ENCODE measurements around the gene LIPG. TPM values are rescaled to one million over a fixed set of nuclear protein-coding genes. Genes with fewer than 3 reads are reported as not detected.
"Not testable (repeated sequence)": the region's sequence is repeated elsewhere in the genome, so short reads cannot be mapped to it uniquely, and the experiment has no call there.

The LIPG gene
- total and polyA plus RNA-seq, 4 donors: 0.03 to 23.7 (median 4.7) TPM

- Histone ChIP-seq H3K27ac (ENCODE audit: low read depth in 1 of 2, low read length in 2 of 2) (no peak overlapping the region), H3K36me3 (ENCODE audit: control insufficient read depth in 1 of 2, insufficient read depth in 2 of 2, low read length in 1 of 2) (no peaks in the 10 kb centered on the region), H3K4me1 (ENCODE audit: control insufficient read depth in 1 of 2, insufficient read depth in 2 of 2, low read length in 2 of 2) (no peaks in the 10 kb centered on the region), H3K27me3 (ENCODE audit: control insufficient read depth in 1 of 2, insufficient read depth in 2 of 2, low read length in 1 of 2) (no peaks in the 10 kb centered on the region), H3K9me3 (ENCODE audit: control insufficient read depth, low read length) (no peaks in the 10 kb centered on the region), H3K4me3 (ENCODE audit: low read length in 2 of 2) (no peak overlapping the region)
- ATAC-seq (ENCODE audit: low FRiP score): no peak
- 93 to 95% methylated on average over 2 of the region's 2 CpGs for WGBS, 2 donors
- DNase-seq: no peak
- intact Hi-C loops (cut with DNase I): no loop called here
Observed at GRCh38 chr18:49573835-49574234, 12.0 kb downstream of the LIPG start.

DNA sequence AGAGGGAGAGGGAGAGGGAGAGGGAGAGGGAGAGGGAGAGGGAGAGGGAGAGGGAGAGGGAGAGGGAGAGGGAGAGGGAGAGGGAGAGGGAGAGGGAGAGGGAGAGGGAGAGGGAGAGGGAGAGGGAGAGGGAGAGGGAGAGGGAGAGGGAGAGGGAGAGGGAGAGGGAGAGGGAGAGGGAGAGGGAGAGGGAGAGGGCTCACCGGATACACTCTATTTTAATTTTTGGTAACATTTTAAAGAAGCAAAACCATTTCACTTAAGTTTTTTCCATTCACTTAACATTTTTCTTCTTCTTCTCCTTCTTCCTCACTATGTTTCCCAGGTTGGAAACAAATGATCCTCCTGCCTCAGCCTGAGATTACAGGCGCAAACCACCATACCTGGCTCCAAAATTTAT lies 17.2 kb downstream of the LIPG start:
- H3K4me3 ChIP-seq (ENCODE audit: low read length in 2 of 2); H3K4me1 ChIP-seq (ENCODE audit: control insufficient read depth in 1 of 2, insufficient read depth in 2 of 2, low read length in 2 of 2); H3K27me3 ChIP-seq (ENCODE audit: control insufficient read depth in 1 of 2, insufficient read depth in 2 of 2, low read length in 1 of 2); H3K27ac ChIP-seq (ENCODE audit: low read depth in 1 of 2, low read length in 2 of 2); H3K36me3 ChIP-seq (ENCODE audit: control insufficient read depth in 1 of 2, insufficient read depth in 2 of 2, low read length in 1 of 2); DNase-seq; intact Hi-C loops (cut with DNase I); ATAC-seq (ENCODE audit: low FRiP score); H3K9me3 ChIP-seq (ENCODE audit: control insufficient read depth, low read length): not testable (repeated sequence)
- 64 to 86% methylated on average over 2 of the region's 2 CpGs for WGBS, 2 donors

- 87 to 94% methylated on average over 2 of the region's 2 CpGs for WGBS, 2 donors
- intact Hi-C loops (cut with DNase I); H3K27me3 ChIP-seq (ENCODE audit: control insufficient read depth in 1 of 2, insufficient read depth in 2 of 2, low read length in 1 of 2); ATAC-seq (ENCODE audit: low FRiP score); H3K4me3 ChIP-seq (ENCODE audit: low read length in 2 of 2); H3K4me1 ChIP-seq (ENCODE audit: control insufficient read depth in 1 of 2, insufficient read depth in 2 of 2, low read length in 2 of 2); H3K36me3 ChIP-seq (ENCODE audit: control insufficient read depth in 1 of 2, insufficient read depth in 2 of 2, low read length in 1 of 2); DNase-seq; H3K9me3 ChIP-seq (ENCODE audit: control insufficient read depth, low read length); H3K27ac ChIP-seq (ENCODE audit: low read depth in 1 of 2, low read length in 2 of 2): not testable (repeated sequence)
Observed at GRCh38 chr18:49579583-49579982, 17.7 kb downstream of the LIPG start.

DNA sequence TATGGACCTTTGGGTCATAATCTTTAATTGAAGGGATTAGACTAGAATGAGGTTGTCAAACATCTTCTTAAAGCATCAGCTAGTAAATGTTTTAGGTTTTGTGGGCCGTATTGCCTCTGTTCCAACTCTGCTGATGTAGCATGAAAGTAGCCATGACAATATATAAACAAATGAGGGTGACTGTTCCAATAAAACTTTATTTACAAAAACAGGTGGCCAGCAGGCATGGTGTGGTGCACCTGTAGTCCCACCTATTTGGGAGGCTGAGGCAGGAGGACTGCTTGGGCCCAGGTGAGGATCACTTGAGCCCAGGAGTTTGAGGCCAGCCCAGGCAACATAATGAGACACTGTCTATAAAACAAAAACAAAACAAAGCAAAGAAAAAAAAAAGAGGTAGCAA lies 18.4 kb downstream of the LIPG start:
- intact Hi-C loops (cut with DNase I): no loop called here
- DNase-seq: no peak
- Histone ChIP-seq H3K36me3 (ENCODE audit: control insufficient read depth in 1 of 2, insufficient read depth in 2 of 2, low read length in 1 of 2) (no peaks in the 10 kb centered on the region), H3K27ac (ENCODE audit: low read depth in 1 of 2, low read length in 2 of 2) (no peak overlapping the region), H3K9me3 (ENCODE audit: control insufficient read depth, low read length) (peaks cover 2% of the 10 kb centered on the region), H3K4me1 (ENCODE audit: control insufficient read depth in 1 of 2, insufficient read depth in 2 of 2, low read length in 2 of 2) (no peaks in the 10 kb centered on the region), H3K27me3 (ENCODE audit: control insufficient read depth in 1 of 2, insufficient read depth in 2 of 2, low read length in 1 of 2) (no peaks in the 10 kb centered on the region), H3K4me3 (ENCODE audit: low read length in 2 of 2) (no peak overlapping the region)
- ATAC-seq (ENCODE audit: low FRiP score): no peak
- WGBS, 2 donors: 70 to 73% methylated on average over 1 of the region's 1 CpG

DNA sequence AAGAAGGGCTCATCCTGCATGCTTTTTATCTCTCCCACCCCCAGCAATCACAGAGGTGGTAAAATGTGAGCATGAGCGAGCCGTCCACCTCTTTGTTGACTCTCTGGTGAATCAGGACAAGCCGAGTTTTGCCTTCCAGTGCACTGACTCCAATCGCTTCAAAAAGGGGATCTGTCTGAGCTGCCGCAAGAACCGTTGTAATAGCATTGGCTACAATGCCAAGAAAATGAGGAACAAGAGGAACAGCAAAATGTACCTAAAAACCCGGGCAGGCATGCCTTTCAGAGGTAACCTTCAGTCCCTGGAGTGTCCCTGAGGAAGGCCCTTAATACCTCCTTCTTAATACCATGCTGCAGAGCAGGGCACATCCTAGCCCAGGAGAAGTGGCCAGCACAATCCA lies 19.5 kb downstream of the LIPG start:
- 77 to 79% methylated on average over 7 of the region's 7 CpGs for WGBS, 2 donors
- intact Hi-C loops (cut with DNase I): no loop called here
- no peak for ATAC-seq (ENCODE audit: low FRiP score)

GRCh38 chr18:49582579-49582978 lies 20.7 kb downstream of the LIPG start:
- Histone ChIP-seq H3K27me3 (ENCODE audit: control insufficient read depth in 1 of 2, insufficient read depth in 2 of 2, low read length in 1 of 2) (no peaks in the 10 kb centered on the region), H3K4me3 (ENCODE audit: low read length in 2 of 2) (no peak overlapping the region), H3K27ac (ENCODE audit: low read depth in 1 of 2, low read length in 2 of 2) (no peak overlapping the region), H3K4me1 (ENCODE audit: control insufficient read depth in 1 of 2, insufficient read depth in 2 of 2, low read length in 2 of 2) (no peaks in the 10 kb centered on the region), H3K9me3 (ENCODE audit: control insufficient read depth, low read length) (peaks cover 2% of the 10 kb centered on the region), H3K36me3 (ENCODE audit: control insufficient read depth in 1 of 2, insufficient read depth in 2 of 2, low read length in 1 of 2) (no peaks in the 10 kb centered on the region)
- intact Hi-C loops (cut with DNase I): no loop called here
- DNase-seq (no peak), ATAC-seq (ENCODE audit: low FRiP score) (no peak)
- 73 to 74% methylated on average over 8 of the region's 8 CpGs for WGBS, 2 donors

More for the DNA sequence above, 19.5 kb downstream of the LIPG start:
- Histone ChIP-seq H3K27ac (ENCODE audit: low read depth in 1 of 2, low read length in 2 of 2) (no peak overlapping the region), H3K27me3 (ENCODE audit: control insufficient read depth in 1 of 2, insufficient read depth in 2 of 2, low read length in 1 of 2) (no peaks in the 10 kb centered on the region), H3K4me3 (ENCODE audit: low read length in 2 of 2) (no peak overlapping the region), H3K4me1 (ENCODE audit: control insufficient read depth in 1 of 2, insufficient read depth in 2 of 2, low read length in 2 of 2) (no peaks in the 10 kb centered on the region), H3K36me3 (ENCODE audit: control insufficient read depth in 1 of 2, insufficient read depth in 2 of 2, low read length in 1 of 2) (no peaks in the 10 kb centered on the region), H3K9me3 (ENCODE audit: control insufficient read depth, low read length) (peaks cover 2% of the 10 kb centered on the region)
- no peak for DNase-seq

DNA sequence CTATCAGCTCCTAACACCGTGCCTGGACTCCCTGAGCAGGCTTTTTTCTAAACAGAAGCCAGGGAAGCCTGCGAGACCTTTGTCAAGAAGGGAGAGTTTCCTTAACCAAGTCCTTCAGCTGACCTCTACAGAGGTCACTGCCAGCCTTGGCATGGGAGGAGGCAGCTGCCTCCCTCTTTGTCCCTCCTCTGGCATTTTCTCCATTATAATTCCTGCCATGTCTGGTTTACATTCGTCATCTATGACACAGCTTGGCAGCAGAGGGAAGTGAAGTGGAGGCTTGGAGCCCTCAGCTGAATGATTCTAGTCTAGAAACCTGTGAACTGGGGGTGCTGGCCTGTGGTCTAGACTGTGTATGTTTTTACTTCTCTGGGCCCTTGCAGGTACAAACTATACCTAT lies 22.5 kb downstream of the LIPG start:
- no peaks in the 10 kb centered on the region for H3K4me1 ChIP-seq (ENCODE audit: control insufficient read depth in 1 of 2, insufficient read depth in 2 of 2, low read length in 2 of 2)
- intact Hi-C loops (cut with DNase I): no loop called here
- DNase-seq (no peak), ATAC-seq (ENCODE audit: low FRiP score) (no peak)
- H3K27me3 ChIP-seq (ENCODE audit: control insufficient read depth in 1 of 2, insufficient read depth in 2 of 2, low read length in 1 of 2): no peaks in the 10 kb centered on the region
- H3K36me3 ChIP-seq (ENCODE audit: control insufficient read depth in 1 of 2, insufficient read depth in 2 of 2, low read length in 1 of 2): no peaks in the 10 kb centered on the region
- peaks cover under 1% of the 10 kb centered on the region for H3K9me3 ChIP-seq (ENCODE audit: control insufficient read depth, low read length)
- no peak overlapping the region for H3K4me3 ChIP-seq (ENCODE audit: low read length in 2 of 2)
- 44 to 50% methylated on average over 3 of the region's 3 CpGs for WGBS, 2 donors
- no peak overlapping the region for H3K27ac ChIP-seq (ENCODE audit: low read depth in 1 of 2, low read length in 2 of 2)

- H3K27ac ChIP-seq (ENCODE audit: low read depth in 1 of 2, low read length in 2 of 2); H3K36me3 ChIP-seq (ENCODE audit: control insufficient read depth in 1 of 2, insufficient read depth in 2 of 2, low read length in 1 of 2); H3K4me3 ChIP-seq (ENCODE audit: low read length in 2 of 2); DNase-seq; ATAC-seq (ENCODE audit: low FRiP score); H3K9me3 ChIP-seq (ENCODE audit: control insufficient read depth, low read length); H3K4me1 ChIP-seq (ENCODE audit: control insufficient read depth in 1 of 2, insufficient read depth in 2 of 2, low read length in 2 of 2); intact Hi-C loops (cut with DNase I); H3K27me3 ChIP-seq (ENCODE audit: control insufficient read depth in 1 of 2, insufficient read depth in 2 of 2, low read length in 1 of 2): not testable (repeated sequence)
- 67 to 70% methylated on average over 4 of the region's 4 CpGs for WGBS, 2 donors
Observed at GRCh38 chr18:49584951-49585350, 23.1 kb downstream of the LIPG start.

- no peak overlapping the region for H3K27ac ChIP-seq (ENCODE audit: low read depth in 1 of 2, low read length in 2 of 2)
- intact Hi-C loops (cut with DNase I): no loop called here
- no peak for DNase-seq
- no peaks in the 10 kb centered on the region for H3K36me3 ChIP-seq (ENCODE audit: control insufficient read depth in 1 of 2, insufficient read depth in 2 of 2, low read length in 1 of 2)
- no peaks in the 10 kb centered on the region for H3K9me3 ChIP-seq (ENCODE audit: control insufficient read depth, low read length)
- no peak overlapping the region for H3K4me3 ChIP-seq (ENCODE audit: low read length in 2 of 2)
- no peaks in the 10 kb centered on the region for H3K4me1 ChIP-seq (ENCODE audit: control insufficient read depth in 1 of 2, insufficient read depth in 2 of 2, low read length in 2 of 2)
- H3K27me3 ChIP-seq (ENCODE audit: control insufficient read depth in 1 of 2, insufficient read depth in 2 of 2, low read length in 1 of 2): no peaks in the 10 kb centered on the region
- no peak for ATAC-seq (ENCODE audit: low FRiP score)
- WGBS, 2 donors: 91 to 95% methylated on average over 9 of the region's 9 CpGs
Observed at GRCh38 chr18:49585781-49586663, 24.2 kb downstream of the LIPG start.

Data from aorta (tissue), 5 donors.